Fibroblast of the aortic adventitia (primary cell): ENCODE data around the gene CDH6. TPM values are rescaled to one million over a fixed set of nuclear protein-coding genes. Genes with fewer than 3 reads are reported as not detected.

Source experiments
- DNase-seq: peaks from one replicate; pipeline ENCODE4 v3.0.0-alpha.2; 2010; ENCODE audit warnings: low read depth
- H3K4me3 ChIP-seq: 2 replicates; pipeline ENCODE4 v1.5.1; 2011; ENCODE audit warnings: low read depth, mild to moderate bottlenecking, control low read depth, low read length, moderate library complexity
- total RNA-seq: library from RNA; depleted of rRNA; stranded (reverse); fragments of >200 nt; gene quantifications from 2 replicates; pipeline ENCODE4 v1.2.3, GENCODE V29; 2012; ENCODE audit warnings: low replicate concordance
- TF ChIP-seq, protein P1 (sequence below): IDR thresholded peaks from 2 replicates; pipeline ENCODE4 v1.5.1; 2011; ENCODE audit warnings: mild to moderate bottlenecking, low read length, control low read depth, inconsistent platforms; ENCODE audit not compliant: insufficient read depth

CDH6 gene
- total RNA-seq, 1 donor, result 103 TPM

DNA sequence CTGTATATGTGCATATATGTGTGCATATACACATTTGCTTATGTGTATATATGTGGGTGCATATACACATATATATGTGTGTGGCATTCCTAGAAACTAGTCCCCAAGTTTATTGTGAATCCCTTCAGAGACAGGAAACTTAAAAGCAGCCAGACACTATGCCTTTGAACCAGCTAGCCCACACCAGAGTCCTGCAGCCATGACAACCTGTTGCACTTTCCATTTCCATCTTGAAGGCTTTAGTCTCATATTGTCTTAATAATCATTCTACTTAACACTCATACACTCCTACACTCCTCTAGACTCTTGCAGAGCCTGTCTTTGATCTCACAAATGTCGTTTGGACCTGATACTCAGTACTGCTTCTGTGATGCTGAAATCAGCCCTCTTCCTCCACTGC lies 34.8 kb upstream of the CDH6 start:
- no peak overlapping the region for H3K4me3 ChIP-seq
- TF ChIP-seq, protein P1, sequence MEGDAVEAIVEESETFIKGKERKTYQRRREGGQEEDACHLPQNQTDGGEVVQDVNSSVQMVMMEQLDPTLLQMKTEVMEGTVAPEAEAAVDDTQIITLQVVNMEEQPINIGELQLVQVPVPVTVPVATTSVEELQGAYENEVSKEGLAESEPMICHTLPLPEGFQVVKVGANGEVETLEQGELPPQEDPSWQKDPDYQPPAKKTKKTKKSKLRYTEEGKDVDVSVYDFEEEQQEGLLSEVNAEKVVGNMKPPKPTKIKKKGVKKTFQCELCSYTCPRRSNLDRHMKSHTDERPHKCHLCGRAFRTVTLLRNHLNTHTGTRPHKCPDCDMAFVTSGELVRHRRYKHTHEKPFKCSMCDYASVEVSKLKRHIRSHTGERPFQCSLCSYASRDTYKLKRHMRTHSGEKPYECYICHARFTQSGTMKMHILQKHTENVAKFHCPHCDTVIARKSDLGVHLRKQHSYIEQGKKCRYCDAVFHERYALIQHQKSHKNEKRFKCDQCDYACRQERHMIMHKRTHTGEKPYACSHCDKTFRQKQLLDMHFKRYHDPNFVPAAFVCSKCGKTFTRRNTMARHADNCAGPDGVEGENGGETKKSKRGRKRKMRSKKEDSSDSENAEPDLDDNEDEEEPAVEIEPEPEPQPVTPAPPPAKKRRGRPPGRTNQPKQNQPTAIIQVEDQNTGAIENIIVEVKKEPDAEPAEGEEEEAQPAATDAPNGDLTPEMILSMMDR, result no peak
- DNase-seq, result no peak

DNA sequence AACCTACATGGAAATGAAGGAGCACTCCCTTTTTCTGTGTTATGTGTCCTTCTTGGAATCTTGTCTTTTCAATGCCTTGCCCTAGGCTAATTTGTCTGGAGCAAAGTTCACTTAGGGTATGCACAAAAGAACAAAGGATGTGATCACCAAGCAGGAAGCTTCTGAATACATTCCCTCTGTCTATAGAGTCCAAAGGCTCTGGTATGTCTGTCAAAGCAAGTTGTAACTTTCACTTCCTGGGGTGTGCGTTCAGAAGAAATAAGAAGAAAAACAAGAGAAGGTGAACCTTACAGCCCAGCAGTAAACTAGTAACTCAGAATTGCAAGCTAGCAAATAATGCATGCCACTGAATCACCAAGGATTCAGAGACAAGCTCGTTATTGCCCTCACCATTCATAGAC lies 31.7 kb upstream of the CDH6 start:
- H3K4me3 ChIP-seq, result no peak overlapping the region
- peak; percentile 24 for DNase-seq
- TF ChIP-seq, protein P1, result no peak

GRCh38 chr5:31165729-31166128 lies 27.8 kb upstream of the CDH6 start:
- TF ChIP-seq, protein P1, result no peak
- no peak for DNase-seq
- no peak overlapping the region for H3K4me3 ChIP-seq

DNA sequence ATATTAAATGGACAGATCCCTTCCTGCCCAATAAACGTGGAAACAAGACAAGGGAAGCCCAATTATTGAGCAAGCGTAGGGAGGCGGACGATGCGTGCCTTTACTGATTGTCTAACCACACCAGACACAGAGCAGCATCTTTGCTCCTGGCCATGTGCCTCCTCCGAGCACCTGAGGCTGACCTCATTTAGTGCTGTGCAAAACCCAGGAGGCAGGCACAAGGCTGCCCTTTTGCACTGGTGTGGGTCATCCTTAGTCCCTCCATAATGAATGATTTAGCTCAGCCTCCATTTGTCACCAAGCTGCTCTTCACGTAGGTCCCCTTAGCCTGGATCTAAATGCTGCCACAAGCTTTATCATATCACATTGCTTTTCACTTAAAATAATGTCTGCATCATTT lies 24.1 kb upstream of the CDH6 start:
- no peak for DNase-seq
- no peak overlapping the region for H3K4me3 ChIP-seq
- TF ChIP-seq, protein P1, result no peak

- DNase-seq, result no peak
- no peak overlapping the region for H3K4me3 ChIP-seq
- TF ChIP-seq, protein P1, result no peak
Measured at GRCh38 chr5:31172881-31173280, 20.6 kb upstream of the CDH6 start.

DNA sequence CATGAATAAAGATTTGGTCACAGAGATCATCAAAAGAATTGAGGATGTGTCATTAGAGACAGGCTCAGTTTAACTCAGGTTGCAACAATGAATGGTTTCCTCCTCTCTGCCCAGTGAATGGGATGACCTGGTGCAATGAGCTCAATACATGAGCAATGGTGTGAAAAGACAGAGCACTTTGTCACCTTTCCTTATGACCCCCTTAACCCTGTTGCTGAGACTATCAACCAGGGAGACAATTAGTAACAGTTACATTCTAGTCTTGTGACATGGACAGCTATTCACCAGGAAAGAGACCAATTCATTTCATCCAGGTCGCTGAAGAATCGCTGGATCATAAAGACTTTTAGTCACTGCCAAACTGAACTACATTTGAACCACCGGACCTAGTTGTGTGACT lies 19.9 kb upstream of the CDH6 start:
- TF ChIP-seq, protein P1, result no peak
- H3K4me3 ChIP-seq, result no peak overlapping the region

GRCh38 chr5:31181376-31181987 lies 12.0 kb upstream of the CDH6 start:
- H3K4me3 ChIP-seq, result no peak overlapping the region
- DNase-seq, result no peak
- TF ChIP-seq, protein P1, result no peak

More for the DNA sequence above, 19.9 kb upstream of the CDH6 start:
- DNase-seq, result no peak
